Globus pallidus (tissue), 1 donor: ENCODE measurements around the gene P2RX6.

Source experiments
- DNase-seq: peaks from one replicate; pipeline ENCODE4 v3.0.0-alpha.2; 2015; ENCODE audit warnings: low spot score

The P2RX6 gene

GRCh38 chr22:21012446-21013407 is 2.2 kb upstream of the P2RX6 start:
- DNase-seq, result no peak

- DNase-seq, result no peak
Measured at GRCh38 chr22:21013657-21014201, 1.2 kb upstream of the P2RX6 start.

- peak; percentile 79 for DNase-seq
Measured at GRCh38 chr22:21014202-21014725, 701 bp upstream of the P2RX6 start.

- DNase-seq, result no peak
Measured at GRCh38 chr22:21015466-21016006, 571 bp downstream of the P2RX6 start.

GRCh38 chr22:21016644-21017420 is 1.9 kb downstream of the P2RX6 start:
- DNase-seq, result no peak

GRCh38 chr22:21018314-21018713 is 3.3 kb downstream of the P2RX6 start:
- no peak for DNase-seq

GRCh38 chr22:21020802-21021429 is 6.0 kb downstream of the P2RX6 start:
- no peak for DNase-seq

GRCh38 chr22:21022507-21022906 is 7.5 kb downstream of the P2RX6 start:
- no peak for DNase-seq

- no peak for DNase-seq
Measured at GRCh38 chr22:21022955-21023614, 8.1 kb downstream of the P2RX6 start.

GRCh38 chr22:21025266-21025665 is 10.3 kb downstream of the P2RX6 start:
- no peak for DNase-seq

- DNase-seq, result no peak
Measured at GRCh38 chr22:21025763-21026755, 11.1 kb downstream of the P2RX6 start.

- no peak for DNase-seq
Measured at GRCh38 chr22:21026783-21027692, 12.1 kb downstream of the P2RX6 start.

GRCh38 chr22:21028277-21029251 is 13.6 kb downstream of the P2RX6 start:
- DNase-seq, result no peak

- no peak for DNase-seq
Measured at GRCh38 chr22:21029486-21030025, 14.6 kb downstream of the P2RX6 start.

- DNase-seq, result no peak
Measured at GRCh38 chr22:21030032-21030431, 15.1 kb downstream of the P2RX6 start.

- DNase-seq, result no peak
Measured at GRCh38 chr22:21030621-21031544, 15.9 kb downstream of the P2RX6 start.
